SK-N-SH treated with all-trans-retinoic acid at 6 μM for 48 hours (cell line): ENCODE results near the gene OR2S2.
"Not testable (repeated sequence)": the region's sequence is repeated elsewhere in the genome, so short reads cannot be mapped to it uniquely, and the experiment has no call there.

Experiments used
- ATAC-seq: fragments of 200-7000 bp; cut with Tn5 transposase; 3 replicates; pipeline ENCODE4 v1.9.1; 2020; ENCODE audit warnings: mild to moderate bottlenecking, moderate library complexity
- ARNTL ChIP-seq: fragments of 450-650 bp; formaldehyde crosslinking; IDR thresholded peaks from 2 replicates; pipeline ENCODE4 v1.5.0; 2020; ENCODE audit warnings: low read depth, mild to moderate bottlenecking, moderate library complexity, borderline replicate concordance
- BACH2 ChIP-seq: fragments of 250-450 bp; sonication (Bioruptor Pico); IDR thresholded peaks from 2 replicates; pipeline ENCODE4 v1.9.0; 2021; ENCODE audit warnings: mild to moderate bottlenecking, borderline replicate concordance
- CREB5 ChIP-seq: fragments of 250-450 bp; sonication (Bioruptor Pico); IDR thresholded peaks from 2 replicates; pipeline ENCODE4 v1.5.1; 2020; ENCODE audit warnings: low read depth, mild to moderate bottlenecking, moderate library complexity
- CSDC2 ChIP-seq: fragments of 250-450 bp; sonication (Bioruptor Pico); IDR thresholded peaks from 2 replicates; pipeline ENCODE4 v1.5.0; 2020; ENCODE audit warnings: mild to moderate bottlenecking, moderate library complexity
- GLIS3 ChIP-seq: fragments of 250-450 bp; sonication (Bioruptor Pico); IDR thresholded peaks from 2 replicates; pipeline ENCODE4 v1.5.0; 2020; ENCODE audit warnings: mild to moderate bottlenecking, moderate library complexity
- ISL1 ChIP-seq: fragments of 250-450 bp; sonication (Bioruptor Pico); IDR thresholded peaks from 2 replicates; pipeline ENCODE4 v2.1.2; 2022; ENCODE audit warnings: mild to moderate bottlenecking, moderate library complexity
- OSR1 ChIP-seq: fragments of 250-450 bp; sonication (Bioruptor Pico); IDR thresholded peaks from 2 replicates; pipeline ENCODE4 v1.8.0; 2022; ENCODE audit warnings: moderate library complexity, mild to moderate bottlenecking, inconsistent platforms
- PPARA ChIP-seq: fragments of 250-450 bp; sonication (Bioruptor Pico); IDR thresholded peaks from 2 replicates; pipeline ENCODE4 v1.5.0; 2020; ENCODE audit warnings: mild to moderate bottlenecking, borderline replicate concordance
- RARB ChIP-seq: fragments of 250-450 bp; sonication (Bioruptor Pico); IDR thresholded peaks from 2 replicates; pipeline ENCODE4 v1.8.0; 2021; ENCODE audit warnings: mild to moderate bottlenecking, moderate library complexity
- SNAI2 ChIP-seq: fragments of 250-450 bp; sonication (Bioruptor Pico); IDR thresholded peaks from 2 replicates; pipeline ENCODE4 v1.5.0; 2020; ENCODE audit warnings: mild to moderate bottlenecking, moderate library complexity
- TCF4 ChIP-seq: fragments of 250-450 bp; sonication (Bioruptor Pico); IDR thresholded peaks from 2 replicates; pipeline ENCODE4 v1.8.0; 2021; ENCODE audit warnings: mild to moderate bottlenecking, moderate library complexity, borderline replicate concordance
- TSHZ2 ChIP-seq: fragments of 250-450 bp; sonication (Bioruptor Pico); IDR thresholded peaks from 2 replicates; pipeline ENCODE4 v1.5.0; 2020; ENCODE audit warnings: mild to moderate bottlenecking, moderate library complexity
- ZC3H10 ChIP-seq: fragments of 250-450 bp; sonication (Bioruptor Pico); IDR thresholded peaks from 2 replicates; pipeline ENCODE4 v1.5.1; 2021; ENCODE audit warnings: mild to moderate bottlenecking, moderate library complexity
- ZNF565 ChIP-seq: fragments of 450-650 bp; formaldehyde crosslinking; conservative IDR thresholded peaks from 2 replicates; pipeline ENCODE4 v1.5.0; 2020; ENCODE audit warnings: low read depth, mild to moderate bottlenecking, moderate library complexity
- ZNF70 ChIP-seq: fragments of 450-650 bp; formaldehyde crosslinking; IDR thresholded peaks from 2 replicates; pipeline ENCODE4 v1.5.0; 2020; ENCODE audit warnings: mild to moderate bottlenecking, moderate library complexity
- ZNF8 ChIP-seq: fragments of 450-650 bp; formaldehyde crosslinking; IDR thresholded peaks from 2 replicates; pipeline ENCODE4 v1.5.0; 2020; ENCODE audit warnings: mild to moderate bottlenecking, moderate library complexity
- TF ChIP-seq, protein P1 (sequence below): fragments of 250-450 bp; sonication (Bioruptor Pico); IDR thresholded peaks from 2 replicates; pipeline ENCODE4 v1.8.0; 2021; ENCODE audit warnings: low read depth, mild to moderate bottlenecking, moderate library complexity, borderline replicate concordance
- TF ChIP-seq, protein P2 (sequence below): fragments of 250-450 bp; sonication (Bioruptor Pico); IDR thresholded peaks from 2 replicates; pipeline ENCODE4 v1.5.1; 2021; ENCODE audit warnings: mild to moderate bottlenecking, moderate library complexity

Gene OR2S2

GRCh38 chr9:35937227-35937626 is 20.7 kb downstream of the OR2S2 start:
- ATAC-seq = no peak
- no peak for TF ChIP-seq OSR1
- no peak for TF ChIP-seq TSHZ2 (CRISPR knock-in tag)
- TF ChIP-seq ZNF8 (CRISPR knock-in tag) = no peak

GRCh38 chr9:35935755-35936509 is 22.0 kb downstream of the OR2S2 start:
- TF ChIP-seq ZNF8 (CRISPR knock-in tag) (no peak), TCF4 (CRISPR knock-in tag) (0 out of 2 replicates have a peak, but pooled peaks have one; percentile 22), ISL1 (peak; percentile 70)
- peak; percentile 73 for ATAC-seq

DNA sequence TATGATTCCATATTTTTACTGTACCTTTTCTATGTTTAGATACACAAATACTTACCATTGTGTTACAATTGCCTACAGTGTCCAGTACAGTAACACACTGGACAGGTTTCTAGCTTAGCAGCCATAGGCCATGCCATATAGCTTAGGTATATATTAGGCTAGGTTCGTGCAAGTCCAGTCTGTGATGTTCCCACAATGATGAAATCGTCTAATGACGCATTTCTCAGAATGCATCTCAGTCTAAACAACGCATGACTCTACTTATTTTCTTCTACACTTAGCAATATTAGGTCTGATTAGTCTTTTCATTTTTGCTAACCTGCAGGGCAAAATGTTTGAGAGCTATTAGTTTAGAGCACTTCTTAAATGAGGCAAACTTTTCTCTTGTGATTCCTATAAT is 22.7 kb downstream of the OR2S2 start:
- ATAC-seq = no peak
- no peak for TF ChIP-seq OSR1
- no peak for TF ChIP-seq ZC3H10 (CRISPR knock-in tag)
- TF ChIP-seq BACH2 (CRISPR knock-in tag) = no peak
- TF ChIP-seq ZNF70 = no peak
- TF ChIP-seq ARNTL (CRISPR knock-in tag) = no peak
- TF ChIP-seq RARB (CRISPR knock-in tag) = no peak
- no peak for TF ChIP-seq CSDC2
- TF ChIP-seq ZNF565 = no peak
- no peak for TF ChIP-seq CREB5 (CRISPR knock-in tag)
- TF ChIP-seq, protein P1, sequence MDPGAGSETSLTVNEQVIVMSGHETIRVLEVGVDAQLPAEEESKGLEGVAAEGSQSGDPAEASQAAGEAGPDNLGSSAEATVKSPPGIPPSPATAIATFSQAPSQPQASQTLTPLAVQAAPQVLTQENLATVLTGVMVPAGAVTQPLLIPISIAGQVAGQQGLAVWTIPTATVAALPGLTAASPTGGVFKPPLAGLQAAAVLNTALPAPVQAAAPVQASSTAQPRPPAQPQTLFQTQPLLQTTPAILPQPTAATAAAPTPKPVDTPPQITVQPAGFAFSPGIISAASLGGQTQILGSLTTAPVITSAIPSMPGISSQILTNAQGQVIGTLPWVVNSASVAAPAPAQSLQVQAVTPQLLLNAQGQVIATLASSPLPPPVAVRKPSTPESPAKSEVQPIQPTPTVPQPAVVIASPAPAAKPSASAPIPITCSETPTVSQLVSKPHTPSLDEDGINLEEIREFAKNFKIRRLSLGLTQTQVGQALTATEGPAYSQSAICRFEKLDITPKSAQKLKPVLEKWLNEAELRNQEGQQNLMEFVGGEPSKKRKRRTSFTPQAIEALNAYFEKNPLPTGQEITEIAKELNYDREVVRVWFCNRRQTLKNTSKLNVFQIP (CRISPR knock-in tag) = no peak

GRCh38 chr9:35934069-35934468 is 23.9 kb downstream of the OR2S2 start:
- not testable (repeated sequence) for ATAC-seq

DNA sequence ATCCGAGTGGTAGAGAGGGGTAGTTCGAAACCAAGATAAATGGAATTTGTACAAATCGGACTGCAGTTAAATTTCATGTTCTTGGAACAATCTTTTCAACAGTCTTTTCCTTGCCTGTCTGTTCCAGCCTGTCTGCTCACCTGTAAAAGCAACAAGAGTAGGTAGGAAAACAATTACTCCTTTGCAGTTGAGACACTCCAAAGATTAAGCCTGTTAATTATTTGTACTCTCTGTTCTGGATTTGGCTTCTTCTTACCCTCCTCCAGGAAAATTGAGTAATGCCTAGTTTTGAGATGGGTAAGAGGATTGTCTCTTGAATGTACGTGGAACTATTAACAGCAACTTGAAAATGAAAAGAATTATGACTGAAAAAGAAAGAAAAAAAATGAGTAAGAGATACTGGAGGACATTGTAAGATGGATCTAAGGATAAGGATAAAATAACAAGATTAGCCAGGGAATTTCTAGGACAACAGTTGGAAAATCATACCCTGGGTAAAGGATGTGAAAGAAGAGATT is 24.3 kb downstream of the OR2S2 start:
- ATAC-seq = no peak
- TF ChIP-seq PPARA (no peak), ISL1 (no peak), SNAI2 (CRISPR knock-in tag) (no peak), GLIS3 (CRISPR knock-in tag) (no peak), TSHZ2 (CRISPR knock-in tag) (no peak), OSR1 (no peak), CSDC2 (no peak), ZNF8 (CRISPR knock-in tag) (no peak)
- TF ChIP-seq, protein P2, sequence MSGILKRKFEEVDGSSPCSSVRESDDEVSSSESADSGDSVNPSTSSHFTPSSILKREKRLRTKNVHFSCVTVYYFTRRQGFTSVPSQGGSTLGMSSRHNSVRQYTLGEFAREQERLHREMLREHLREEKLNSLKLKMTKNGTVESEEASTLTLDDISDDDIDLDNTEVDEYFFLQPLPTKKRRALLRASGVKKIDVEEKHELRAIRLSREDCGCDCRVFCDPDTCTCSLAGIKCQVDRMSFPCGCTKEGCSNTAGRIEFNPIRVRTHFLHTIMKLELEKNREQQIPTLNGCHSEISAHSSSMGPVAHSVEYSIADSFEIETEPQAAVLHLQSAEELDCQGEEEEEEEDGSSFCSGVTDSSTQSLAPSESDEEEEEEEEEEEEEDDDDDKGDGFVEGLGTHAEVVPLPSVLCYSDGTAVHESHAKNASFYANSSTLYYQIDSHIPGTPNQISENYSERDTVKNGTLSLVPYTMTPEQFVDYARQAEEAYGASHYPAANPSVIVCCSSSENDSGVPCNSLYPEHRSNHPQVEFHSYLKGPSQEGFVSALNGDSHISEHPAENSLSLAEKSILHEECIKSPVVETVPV (CRISPR knock-in tag) = no peak
- TF ChIP-seq, all 23 proteins: peak for 0
